GM12878 (cell line): ENCODE measurements around the gene LGI1. TPM values are rescaled to one million over a fixed set of nuclear protein-coding genes. Genes with fewer than 3 reads are reported as not detected.

ENCODE experiments used
- ATAC-seq: fragments of 200-7000 bp; cut with Tn5 transposase; 3 replicates; pipeline ENCODE4 v1.9.1; 2020; ENCODE audit warnings: mild to moderate bottlenecking, moderate library complexity
- BruUV-seq: library from RNA; stranded (reverse); fragments of 400-500 nt; replicated peaks from 2 replicates; lab custom pipeline; 2021; lab: Mats Ljungman, UMichigan
- CTCF ChIA-PET: fragments of 300-600 bp; sonication (Branson Sonifier 250); formaldehyde crosslinking; extraction: SDS; loops from one replicate; lab custom pipeline; 2021; ENCODE audit warnings: inconsistent platforms; lab: Yijun Ruan, JAX
- POLR2A ChIA-PET: fragments of 350-600 bp; formaldehyde crosslinking; extraction: SDS; loops from one replicate; lab custom pipeline; 2021; ENCODE audit warnings: inconsistent platforms; lab: Charles Lee
- RAD21 ChIA-PET: fragments of 300-600 bp; sonication (Branson Sonifier 250); formaldehyde crosslinking; loops from one replicate; lab custom pipeline; 2023; ENCODE audit warnings: antibody characterized with exemption; ENCODE audit not compliant: unreplicated experiment; lab: Charles Lee
- SMC1A ChIA-PET: fragments of 300-600 bp; sonication (Branson Sonifier 250); formaldehyde crosslinking; loops from one replicate; lab custom pipeline; 2023; ENCODE audit not compliant: unreplicated experiment, uncharacterized antibody; lab: Charles Lee
- DNase-seq: peaks from one replicate; pipeline ENCODE4 v3.0.0-alpha.2; 2011; ENCODE audit warnings: low read depth, low spot score
- FAIRE-seq: peaks from 3 replicates; lab custom pipeline; 2011; peaks lifted over from hg19 to GRCh38; lab: Jason Lieb, UNC
- H2AFZ ChIP-seq: 2 replicates; pipeline ENCODE4 v1.6.0; 2011; ENCODE audit warnings: low read depth, low read length, control low read depth; ENCODE audit not compliant: control insufficient read depth
- H3K27ac ChIP-seq: 2 replicates; pipeline ENCODE4 v1.5.1; 2011; ENCODE audit warnings: control low read depth; ENCODE audit not compliant: control insufficient read depth, insufficient read depth
- H3K27me3 ChIP-seq, 2 experiments: replicated peaks in 1 of 2; 2 replicates each; pipeline versions ENCODE4 v1.6.0 to v1.6.1; 2011; ENCODE audit warnings: low read length in 1 of 2; ENCODE audit not compliant: control insufficient read depth in 2 of 2, insufficient read depth in 2 of 2
- H3K36me3 ChIP-seq, 2 experiments: 2 replicates each; pipeline ENCODE4 v1.5.1; 2011; ENCODE audit warnings: low read length in 1 of 2; ENCODE audit not compliant: control insufficient read depth in 2 of 2, insufficient read depth in 2 of 2
- H3K4me1 ChIP-seq: 2 replicates; pipeline ENCODE4 v1.6.1; 2011; ENCODE audit warnings: mild to moderate bottlenecking, low read length, moderate library complexity, mixed read lengths; ENCODE audit not compliant: control insufficient read depth, insufficient read depth
- H3K4me2 ChIP-seq: 2 replicates; pipeline ENCODE4 v1.6.0; 2011; ENCODE audit warnings: control low read depth; ENCODE audit not compliant: control insufficient read depth, insufficient read depth
- H3K4me3 ChIP-seq: fragments of 200-600 bp; sonication (generic); 2 replicates; pipeline ENCODE4 v1.5.1; 2016
- H3K79me2 ChIP-seq: 2 replicates; pipeline ENCODE4 v1.6.0; 2011; ENCODE audit warnings: low read length; ENCODE audit not compliant: control insufficient read depth, insufficient read depth
- H3K9ac ChIP-seq: 2 replicates; pipeline ENCODE4 v1.8.0; 2011; ENCODE audit warnings: low read length, control low read depth, mixed read lengths; ENCODE audit not compliant: control insufficient read depth, insufficient read depth
- H3K9me3 ChIP-seq: replicated peaks from 3 replicates; pipeline ENCODE4 v1.5.1; 2011; ENCODE audit warnings: mild to moderate bottlenecking, low read length; ENCODE audit not compliant: control insufficient read depth, insufficient read depth
- H4K20me1 ChIP-seq: 2 replicates; pipeline ENCODE4 v1.6.0; 2011; ENCODE audit not compliant: control insufficient read depth, insufficient read depth
- CREB1 ChIP-seq: IDR thresholded peaks from 2 replicates; pipeline ENCODE4 v1.6.1; 2012; ENCODE audit warnings: low read depth, mild to moderate bottlenecking, inconsistent platforms
- EED ChIP-seq: sonication (generic); IDR thresholded peaks from 2 replicates; pipeline ENCODE4 v1.6.1; 2016; ENCODE audit warnings: antibody characterized with exemption, low read depth
- KAT2A ChIP-seq: conservative IDR thresholded peaks from 2 replicates; pipeline ENCODE4 v1.6.1; 2011; ENCODE audit warnings: low read depth, low read length; ENCODE audit not compliant: control insufficient read depth
- MTA2 ChIP-seq: fragments of 450-650 bp; IDR thresholded peaks from 2 replicates; pipeline ENCODE4 v1.6.1; 2016; ENCODE audit warnings: low read depth, mild to moderate bottlenecking, moderate library complexity
- RAD21 ChIP-seq: IDR thresholded peaks from 2 replicates; pipeline ENCODE4 v1.6.1; 2011; ENCODE audit warnings: mild to moderate bottlenecking, low read depth, low read length, moderate library complexity; ENCODE audit not compliant: insufficient read depth
- RFX5 ChIP-seq: IDR thresholded peaks from 2 replicates; pipeline ENCODE4 v1.6.1; 2011; ENCODE audit warnings: low read depth, low read length, improper control_type of control experiment
- SMC3 ChIP-seq: IDR thresholded peaks from 2 replicates; pipeline ENCODE4 v1.6.1; 2011; ENCODE audit warnings: low read length, improper control_type of control experiment, borderline replicate concordance
- ZNF207 ChIP-seq: fragments of 450-650 bp; IDR thresholded peaks from 2 replicates; pipeline ENCODE4 v1.6.1; 2014; ENCODE audit warnings: antibody characterized with exemption, mild to moderate bottlenecking, borderline replicate concordance
- WGBS: methylation state at CpG from one replicate; pipeline ENCODE4 v1.1.6; 2016; ENCODE audit warnings: low lambda C conversion rate; ENCODE audit not compliant: insufficient replicate concordance, insufficient coverage; ENCODE audit errors: missing lambda C conversion rate; 5-methylcytosine and 5-hydroxymethylcytosine counted together
- in situ Hi-C: fragments of 300-500 bp; cut with MboI; formaldehyde crosslinking; loops from 9 replicates; pipeline ENCODE4 v1.14.3; 2018; ENCODE audit warnings: mixed read lengths
- intact Hi-C: fragments of 100-400 bp; cut with micrococcal nuclease; formaldehyde crosslinking; loops from one replicate; pipeline ENCODE4 v1.14.2; 2022; ENCODE audit not compliant: unreplicated experiment
- polyA plus RNA-seq, 11 experiments: library from polyadenylated mRNA; depleted of rRNA in 4 of 11; unstranded in 6 of 11; stranded (reverse) in 5 of 11; fragments of >200 nt; fragmentation: Nextera tagmentation in 4 of 11; fragmentation: Illumina TruSeq in 1 of 11; extraction: Ambion mirVana in 4 of 11; extraction: Trizol in 1 of 11; gene quantifications; 1 replicate in 1 of 11; 2 replicates in 10 of 11; pipeline versions ENCODE4 v1.2.1 to v1.2.3, GENCODE V29; 2011 to 2016; ENCODE audit warnings: inconsistent platforms in 2 of 11, missing spikeins in 2 of 11, low read depth in 1 of 11
- total RNA-seq, 4 experiments: library from RNA; depleted of rRNA in 3 of 4; stranded (reverse); fragments of >200 nt in 3 of 4; fragmentation: Illumina TruSeq in 1 of 4; extraction: Trizol in 1 of 4; gene quantifications; 2 replicates each; pipeline versions ENCODE4 v1.2.1 to v1.2.3, GENCODE V29; 2013 to 2021
- TF ChIP-seq, protein P1 (sequence below): IDR thresholded peaks from 2 replicates; pipeline ENCODE4 v1.6.1; 2012; ENCODE audit warnings: improper control_type of control experiment, low read depth, low read length; ENCODE audit not compliant: insufficient replicate concordance
- TF ChIP-seq, protein P2 (sequence below): fragments of 450-650 bp; IDR thresholded peaks from 2 replicates; pipeline ENCODE4 v1.6.1; 2018; ENCODE audit warnings: mild to moderate bottlenecking, low read depth, moderate library complexity; ENCODE audit not compliant: partially characterized antibody
- TF ChIP-seq, protein P3 (sequence below), 3 experiments: IDR thresholded peaks in 2 of 3; conservative IDR thresholded peaks in 1 of 3; 2 replicates each; pipeline ENCODE4 v1.5.1; 2011; ENCODE audit warnings: low read depth in 3 of 3, low read length in 3 of 3, mild to moderate bottlenecking in 3 of 3, control low read depth in 2 of 3, moderate library complexity in 2 of 3, inconsistent platforms in 1 of 3, mixed read lengths in 1 of 3; ENCODE audit not compliant: control insufficient read depth in 2 of 3, insufficient read depth in 1 of 3; ENCODE audit errors: extremely low read depth in 1 of 3

Gene LGI1
- total and polyA plus RNA-seq, 10 of the 15 experiments (the other 5 are each of a cell fraction or from before 2014, with no cell fraction given): not detected

DNA sequence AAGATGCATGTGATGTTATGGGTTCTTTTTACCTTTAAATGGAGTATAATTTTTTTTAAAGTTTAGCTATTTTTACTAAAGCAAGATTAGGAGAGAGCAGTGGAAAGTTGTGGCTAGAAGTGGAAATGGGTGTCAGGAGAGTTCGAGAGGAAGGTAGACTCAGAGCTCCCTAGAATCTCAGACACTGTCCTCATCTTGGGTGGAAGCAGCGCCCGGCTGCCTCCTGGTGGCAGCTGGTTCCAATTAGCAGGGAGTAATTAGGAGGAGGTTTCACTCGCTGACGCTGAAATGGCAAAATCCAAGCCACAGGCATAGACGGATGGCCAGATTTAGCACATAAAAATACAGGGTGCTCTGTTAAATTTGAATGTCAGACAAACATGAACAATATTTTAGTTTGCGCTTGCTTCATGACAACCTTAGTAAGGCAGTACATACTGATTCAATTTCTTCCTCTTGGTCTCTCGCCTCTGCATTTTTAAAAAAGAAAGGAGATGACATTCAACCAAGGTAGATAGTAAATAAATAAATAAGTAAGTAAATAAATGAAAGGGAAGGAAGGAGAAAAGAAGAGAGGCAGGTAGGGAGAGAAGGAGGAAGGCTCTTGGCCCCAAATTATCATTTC is 58.5 kb downstream of the LGI1 start:
- POLR2A ChIA-PET: no interaction called here
- Histone ChIP-seq H4K20me1 (no peaks in the 10 kb centered on the region), H2AFZ (no peak overlapping the region; the same call in 1 of the 2 replicates), H3K4me2 (no peak overlapping the region), H3K9ac (no peak overlapping the region), H3K4me1 (no peaks in the 10 kb centered on the region), H3K79me2 (no peaks in the 10 kb centered on the region), H3K27me3 (peaks cover 0 to 14% of the 10 kb centered on the region in 2 experiments; a peak in 2 of 4 replicates), H3K9me3 (no peaks in the 10 kb centered on the region), H3K27ac (no peak overlapping the region), H3K4me3 (no peak overlapping the region), H3K36me3 (no peaks in the 10 kb centered on the region)
- RAD21 ChIA-PET: interaction anchor here (0.7 to 2.4 kb wide), 8 partner anchors 64 to 273 kb away, joined by 3 to 16 read pairs (median 4); partner anchors contain the start of gene FRA10AC1
- SMC1A ChIA-PET: interaction anchor here (0.7 to 3.3 kb wide), 19 partner anchors 9 to 274 kb away, joined by 3 to 36 read pairs (median 4); partner anchors contain the start of gene FRA10AC1
- ATAC-seq (peak; percentile 83), DNase-seq (no peak), FAIRE-seq (peak; percentile 66)
- CTCF ChIA-PET: interaction anchor here (0.5 to 4.0 kb wide), 26 partner anchors 9 to 628 kb away, joined by 3 to 46 read pairs (median 4); partner anchors contain the start of gene FRA10AC1
- intact Hi-C loops (loop anchor here (1.0 to 5.0 kb wide), 3 partner anchors 69 to 261 kb away; partner anchors contain the start of gene FRA10AC1), in situ Hi-C loops (loop anchor here (10.0 kb wide), 1 partner anchor 261 kb away; no protein-coding TSS in a partner anchor)
- no TSS peak for BruUV-seq
- WGBS: 25% methylated on average over 8 of the region's 8 CpGs
- TF ChIP-seq EED (no peak), RFX5 (no peak), CREB1 (no peak), SMC3 (peak; percentile 71), KAT2A (no peak), MTA2 (no peak), ZNF207 (no peak), RAD21 (peak; percentile 68)
- TF ChIP-seq, protein P1, sequence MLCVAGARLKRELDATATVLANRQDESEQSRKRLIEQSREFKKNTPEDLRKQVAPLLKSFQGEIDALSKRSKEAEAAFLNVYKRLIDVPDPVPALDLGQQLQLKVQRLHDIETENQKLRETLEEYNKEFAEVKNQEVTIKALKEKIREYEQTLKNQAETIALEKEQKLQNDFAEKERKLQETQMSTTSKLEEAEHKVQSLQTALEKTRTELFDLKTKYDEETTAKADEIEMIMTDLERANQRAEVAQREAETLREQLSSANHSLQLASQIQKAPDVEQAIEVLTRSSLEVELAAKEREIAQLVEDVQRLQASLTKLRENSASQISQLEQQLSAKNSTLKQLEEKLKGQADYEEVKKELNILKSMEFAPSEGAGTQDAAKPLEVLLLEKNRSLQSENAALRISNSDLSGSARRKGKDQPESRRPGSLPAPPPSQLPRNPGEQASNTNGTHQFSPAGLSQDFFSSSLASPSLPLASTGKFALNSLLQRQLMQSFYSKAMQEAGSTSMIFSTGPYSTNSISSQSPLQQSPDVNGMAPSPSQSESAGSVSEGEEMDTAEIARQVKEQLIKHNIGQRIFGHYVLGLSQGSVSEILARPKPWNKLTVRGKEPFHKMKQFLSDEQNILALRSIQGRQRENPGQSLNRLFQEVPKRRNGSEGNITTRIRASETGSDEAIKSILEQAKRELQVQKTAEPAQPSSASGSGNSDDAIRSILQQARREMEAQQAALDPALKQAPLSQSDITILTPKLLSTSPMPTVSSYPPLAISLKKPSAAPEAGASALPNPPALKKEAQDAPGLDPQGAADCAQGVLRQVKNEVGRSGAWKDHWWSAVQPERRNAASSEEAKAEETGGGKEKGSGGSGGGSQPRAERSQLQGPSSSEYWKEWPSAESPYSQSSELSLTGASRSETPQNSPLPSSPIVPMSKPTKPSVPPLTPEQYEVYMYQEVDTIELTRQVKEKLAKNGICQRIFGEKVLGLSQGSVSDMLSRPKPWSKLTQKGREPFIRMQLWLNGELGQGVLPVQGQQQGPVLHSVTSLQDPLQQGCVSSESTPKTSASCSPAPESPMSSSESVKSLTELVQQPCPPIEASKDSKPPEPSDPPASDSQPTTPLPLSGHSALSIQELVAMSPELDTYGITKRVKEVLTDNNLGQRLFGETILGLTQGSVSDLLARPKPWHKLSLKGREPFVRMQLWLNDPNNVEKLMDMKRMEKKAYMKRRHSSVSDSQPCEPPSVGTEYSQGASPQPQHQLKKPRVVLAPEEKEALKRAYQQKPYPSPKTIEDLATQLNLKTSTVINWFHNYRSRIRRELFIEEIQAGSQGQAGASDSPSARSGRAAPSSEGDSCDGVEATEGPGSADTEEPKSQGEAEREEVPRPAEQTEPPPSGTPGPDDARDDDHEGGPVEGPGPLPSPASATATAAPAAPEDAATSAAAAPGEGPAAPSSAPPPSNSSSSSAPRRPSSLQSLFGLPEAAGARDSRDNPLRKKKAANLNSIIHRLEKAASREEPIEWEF: no peak
- TF ChIP-seq, protein P2, sequence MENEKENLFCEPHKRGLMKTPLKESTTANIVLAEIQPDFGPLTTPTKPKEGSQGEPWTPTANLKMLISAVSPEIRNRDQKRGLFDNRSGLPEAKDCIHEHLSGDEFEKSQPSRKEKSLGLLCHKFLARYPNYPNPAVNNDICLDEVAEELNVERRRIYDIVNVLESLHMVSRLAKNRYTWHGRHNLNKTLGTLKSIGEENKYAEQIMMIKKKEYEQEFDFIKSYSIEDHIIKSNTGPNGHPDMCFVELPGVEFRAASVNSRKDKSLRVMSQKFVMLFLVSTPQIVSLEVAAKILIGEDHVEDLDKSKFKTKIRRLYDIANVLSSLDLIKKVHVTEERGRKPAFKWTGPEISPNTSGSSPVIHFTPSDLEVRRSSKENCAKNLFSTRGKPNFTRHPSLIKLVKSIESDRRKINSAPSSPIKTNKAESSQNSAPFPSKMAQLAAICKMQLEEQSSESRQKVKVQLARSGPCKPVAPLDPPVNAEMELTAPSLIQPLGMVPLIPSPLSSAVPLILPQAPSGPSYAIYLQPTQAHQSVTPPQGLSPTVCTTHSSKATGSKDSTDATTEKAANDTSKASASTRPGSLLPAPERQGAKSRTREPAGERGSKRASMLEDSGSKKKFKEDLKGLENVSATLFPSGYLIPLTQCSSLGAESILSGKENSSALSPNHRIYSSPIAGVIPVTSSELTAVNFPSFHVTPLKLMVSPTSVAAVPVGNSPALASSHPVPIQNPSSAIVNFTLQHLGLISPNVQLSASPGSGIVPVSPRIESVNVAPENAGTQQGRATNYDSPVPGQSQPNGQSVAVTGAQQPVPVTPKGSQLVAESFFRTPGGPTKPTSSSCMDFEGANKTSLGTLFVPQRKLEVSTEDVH: no peak
- TF ChIP-seq, protein P3, sequence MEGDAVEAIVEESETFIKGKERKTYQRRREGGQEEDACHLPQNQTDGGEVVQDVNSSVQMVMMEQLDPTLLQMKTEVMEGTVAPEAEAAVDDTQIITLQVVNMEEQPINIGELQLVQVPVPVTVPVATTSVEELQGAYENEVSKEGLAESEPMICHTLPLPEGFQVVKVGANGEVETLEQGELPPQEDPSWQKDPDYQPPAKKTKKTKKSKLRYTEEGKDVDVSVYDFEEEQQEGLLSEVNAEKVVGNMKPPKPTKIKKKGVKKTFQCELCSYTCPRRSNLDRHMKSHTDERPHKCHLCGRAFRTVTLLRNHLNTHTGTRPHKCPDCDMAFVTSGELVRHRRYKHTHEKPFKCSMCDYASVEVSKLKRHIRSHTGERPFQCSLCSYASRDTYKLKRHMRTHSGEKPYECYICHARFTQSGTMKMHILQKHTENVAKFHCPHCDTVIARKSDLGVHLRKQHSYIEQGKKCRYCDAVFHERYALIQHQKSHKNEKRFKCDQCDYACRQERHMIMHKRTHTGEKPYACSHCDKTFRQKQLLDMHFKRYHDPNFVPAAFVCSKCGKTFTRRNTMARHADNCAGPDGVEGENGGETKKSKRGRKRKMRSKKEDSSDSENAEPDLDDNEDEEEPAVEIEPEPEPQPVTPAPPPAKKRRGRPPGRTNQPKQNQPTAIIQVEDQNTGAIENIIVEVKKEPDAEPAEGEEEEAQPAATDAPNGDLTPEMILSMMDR (IDR thresholded peaks at IDR 0.05 in 2 of 3, conservative IDR thresholded peaks at IDR 0.05 in 1 of 3; ENCODE audit: control insufficient read depth in 2 of 3, extremely low read depth in 1 of 3, insufficient read depth in 1 of 3, low read depth in 3 of 3, low read length in 3 of 3): peak; percentile 64 to 71 (median 64)
